IMR-90 (cell line): ENCODE data around the gene ZDHHC11B.
"Not testable (repeated sequence)": the region's sequence is repeated elsewhere in the genome, so short reads cannot be mapped to it uniquely, and the experiment has no call there.

Source experiments
- CEBPB ChIP-seq: IDR thresholded peaks from 2 replicates; pipeline ENCODE4 v1.6.1; 2012; ENCODE audit warnings: low read depth, low read length, improper control_type of control experiment
- CTCF ChIP-seq: conservative IDR thresholded peaks from 2 replicates; pipeline ENCODE4 v1.5.1; 2012; ENCODE audit warnings: mild to moderate bottlenecking, low read depth, low read length, improper control_type of control experiment
- NFE2L2 ChIP-seq: fragments of 150-350 bp; IDR thresholded peaks from 2 replicates; pipeline ENCODE4 v1.6.1; 2016; ENCODE audit warnings: low read depth, mild to moderate bottlenecking, low read length
- POLR2A ChIP-seq: IDR thresholded peaks from 2 replicates; pipeline ENCODE4 v1.6.1; 2012; ENCODE audit warnings: mild to moderate bottlenecking, low read depth, low read length
- RAD21 ChIP-seq: IDR thresholded peaks from 2 replicates; pipeline ENCODE4 v1.6.1; 2012; ENCODE audit warnings: low read length, improper control_type of control experiment
- RCOR1 ChIP-seq: IDR thresholded peaks from 2 replicates; pipeline ENCODE4 v1.6.1; 2012; ENCODE audit warnings: mild to moderate bottlenecking, low read length, improper control_type of control experiment; ENCODE audit not compliant: insufficient replicate concordance
- RFX5 ChIP-seq: IDR thresholded peaks from 2 replicates; pipeline ENCODE4 v1.8.0; 2012; ENCODE audit warnings: low read depth, mild to moderate bottlenecking, low read length, moderate library complexity

- not testable (repeated sequence) for TF ChIP-seq CTCF, RCOR1, RAD21, POLR2A, CEBPB, NFE2L2, RFX5
These were observed 104.3 kb downstream of the ZDHHC11B start for GRCh38 chr5:680118-680795.
